Activated naive CD4-positive, alpha-beta T cell treated with anti-CD3 and anti-CD28 coated beads, Interleukin-2, amount 50 U/mL, for 72 hours (primary cell): Measurements from ENCODE around the gene ADARB2. TPM values are rescaled to one million over a fixed set of nuclear protein-coding genes. Genes with fewer than 3 reads are reported as not detected.
"Not testable (repeated sequence)": the region's sequence is repeated elsewhere in the genome, so short reads cannot be mapped to it uniquely, and the experiment has no call there.

Source experiments
- ATAC-seq, 2 donors: fragments of 150-1000 bp; cut with Tn5 transposase; 2 replicates each; pipeline ENCODE4 v1.10.0; 2021; ENCODE audit warnings: mild to moderate bottlenecking in 2 of 2, moderate library complexity in 2 of 2
- DNase-seq, 2 donors: peaks; one replicate each; pipeline ENCODE4 v3.0.0; 2021 to 2022; ENCODE audit warnings: low spot score in 2 of 2
- H3K27ac Mint-ChIP-seq, 2 donors: one replicate each; pipeline ENCODE4 v1.8.0; 2022; ENCODE audit warnings: mild to moderate bottlenecking in 2 of 2, mixed read lengths in 2 of 2
- H3K36me3 Mint-ChIP-seq, 2 donors: one replicate each; pipeline ENCODE4 v1.8.0; 2022; ENCODE audit warnings: mixed read lengths in 2 of 2
- H3K9me3 Mint-ChIP-seq, 2 donors: one replicate each; pipeline ENCODE4 v1.8.0; 2022; ENCODE audit warnings: mixed read lengths in 2 of 2
- total RNA-seq, 2 donors: library from RNA; stranded (reverse); gene quantifications; one replicate each; pipeline ENCODE4 v1.2.3, GENCODE V29; 2022

ADARB2 gene
- total RNA-seq, 2 donors from 2014 or later = 0.27 TPM; not detected in 1

DNA sequence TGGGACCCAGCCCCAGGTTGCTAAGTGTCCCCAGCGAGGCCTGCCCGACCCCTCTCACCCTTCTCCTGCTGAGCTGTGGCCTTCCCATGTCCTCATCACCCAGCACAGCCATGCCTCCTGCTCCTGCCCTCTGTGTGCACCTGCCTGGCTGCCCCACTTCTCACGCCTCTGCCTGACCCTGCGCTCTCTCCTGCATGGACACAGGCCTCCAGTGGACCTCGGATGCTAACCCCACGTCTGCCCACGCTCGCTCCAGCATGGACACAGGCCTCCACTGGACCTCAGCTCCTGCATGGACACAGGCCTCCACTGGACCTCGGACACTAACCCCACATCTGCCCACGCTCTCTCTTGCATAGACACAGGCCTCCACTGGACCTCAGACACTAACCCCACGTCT, 111.6 kb downstream of the ADARB2 start:
- DNase-seq (no peak), ATAC-seq (no peak)
- no peak overlapping the region for H3K27ac Mint-ChIP-seq
- H3K9me3 Mint-ChIP-seq = no peaks in the 10 kb centered on the region
- no peaks in the 10 kb centered on the region for H3K36me3 Mint-ChIP-seq

GRCh38 chr10:1625079-1625478, 112.2 kb downstream of the ADARB2 start:
- Mint-ChIP-seq H3K27ac (no peak overlapping the region), H3K9me3 (no peaks in the 10 kb centered on the region), H3K36me3 (no peaks in the 10 kb centered on the region)
- no peak for ATAC-seq
- no peak for DNase-seq

GRCh38 chr10:1624240-1624639, 113.1 kb downstream of the ADARB2 start:
- no peaks in the 10 kb centered on the region for H3K36me3 Mint-ChIP-seq
- no peak overlapping the region for H3K27ac Mint-ChIP-seq
- ATAC-seq (no peak), DNase-seq (no peak)
- no peaks in the 10 kb centered on the region for H3K9me3 Mint-ChIP-seq

- peaks cover 7 to 9% of the 10 kb centered on the region in 2 donors for H3K36me3 Mint-ChIP-seq
- no peak overlapping the region for H3K27ac Mint-ChIP-seq
- peak; percentile 69 to 71 for ATAC-seq
- H3K9me3 Mint-ChIP-seq = peaks cover 5 to 8% of the 10 kb centered on the region in 2 donors
- DNase-seq = no peak
Observed at GRCh38 chr10:1620803-1621202, 116.5 kb downstream of the ADARB2 start.

GRCh38 chr10:1617376-1618317, 119.7 kb downstream of the ADARB2 start:
- not testable (repeated sequence) for H3K27ac Mint-ChIP-seq, ATAC-seq, DNase-seq, H3K9me3 Mint-ChIP-seq, H3K36me3 Mint-ChIP-seq

DNA sequence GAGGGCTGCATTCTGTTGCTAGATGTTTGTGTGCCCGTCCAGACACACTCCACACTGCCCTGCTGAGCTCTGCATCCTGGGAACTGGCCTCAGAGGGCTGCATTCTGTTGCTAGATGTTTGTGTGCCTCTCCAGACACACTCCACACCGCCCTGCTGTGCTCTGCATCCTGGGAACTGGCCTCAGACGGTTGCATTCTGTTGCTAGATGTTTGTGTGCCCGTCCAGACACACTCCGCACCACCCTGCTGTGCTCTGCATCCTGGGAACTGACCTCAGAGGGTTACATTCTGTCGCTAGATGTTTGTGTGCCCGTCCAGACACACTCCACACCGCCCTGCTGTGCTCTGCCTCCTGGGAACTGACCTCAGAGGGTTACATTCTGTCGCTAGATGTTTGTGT, 120.6 kb downstream of the ADARB2 start:
- not testable (repeated sequence) for DNase-seq, H3K27ac Mint-ChIP-seq, ATAC-seq, H3K9me3 Mint-ChIP-seq, H3K36me3 Mint-ChIP-seq

DNA sequence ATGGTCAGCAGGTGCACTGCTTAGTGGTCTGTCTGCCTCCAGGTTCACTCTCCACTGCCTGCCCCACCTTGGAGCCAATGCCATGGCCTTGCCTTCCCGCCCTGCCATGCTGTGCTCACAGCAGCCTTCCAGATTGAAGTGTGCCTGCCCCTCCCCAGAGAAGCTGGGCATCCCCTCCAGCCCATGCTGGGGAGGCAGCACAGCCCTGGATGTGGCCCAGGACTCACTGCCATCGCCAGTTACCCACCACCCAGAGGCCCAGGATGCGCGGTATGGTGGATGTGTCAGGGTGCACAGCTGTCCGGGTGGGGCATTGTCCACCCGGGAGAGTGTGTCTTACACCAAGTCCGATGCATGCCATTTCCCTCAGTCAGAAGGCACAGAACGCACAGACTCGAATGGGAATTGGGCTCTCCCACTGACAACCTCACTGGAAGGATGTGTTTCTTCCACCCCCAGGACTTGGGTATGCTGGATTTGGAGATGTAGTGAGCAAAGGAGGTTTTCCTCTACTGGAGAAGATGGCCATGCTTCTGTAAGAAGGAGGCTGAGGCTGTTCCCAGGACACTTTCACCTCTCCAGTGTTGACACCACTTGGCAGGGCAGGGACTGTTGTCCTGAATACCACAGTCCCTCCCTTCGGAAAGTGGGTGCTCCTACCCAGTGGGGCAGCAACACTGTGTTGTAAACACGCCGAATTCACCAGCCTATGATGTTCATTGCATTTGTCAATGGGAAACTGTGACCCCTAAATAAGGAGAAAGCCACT, 122.0 kb downstream of the ADARB2 start:
- Mint-ChIP-seq H3K36me3 (peaks cover 7 to 9% of the 10 kb centered on the region in 2 donors), H3K27ac (no peak overlapping the region), H3K9me3 (peaks cover 5 to 8% of the 10 kb centered on the region in 2 donors)
- no peak for DNase-seq
- ATAC-seq = no peak

- no peak for DNase-seq
- ATAC-seq = no peak
- peaks cover 1 to 2% of the 10 kb centered on the region in 2 donors for H3K36me3 Mint-ChIP-seq
- no peak overlapping the region for H3K27ac Mint-ChIP-seq
- H3K9me3 Mint-ChIP-seq = peaks cover 0 to 1% of the 10 kb centered on the region in 2 donors
Observed at GRCh38 chr10:1613511-1613910, 123.8 kb downstream of the ADARB2 start.

GRCh38 chr10:1612908-1613307, 124.4 kb downstream of the ADARB2 start:
- no peak overlapping the region for H3K27ac Mint-ChIP-seq
- DNase-seq = no peak
- H3K36me3 Mint-ChIP-seq = no peaks in the 10 kb centered on the region
- ATAC-seq = no peak
- no peaks in the 10 kb centered on the region for H3K9me3 Mint-ChIP-seq

GRCh38 chr10:1611936-1612550, 125.3 kb downstream of the ADARB2 start:
- no peak overlapping the region for H3K27ac Mint-ChIP-seq
- H3K9me3 Mint-ChIP-seq = no peaks in the 10 kb centered on the region
- DNase-seq (no peak), ATAC-seq (no peak)
- no peaks in the 10 kb centered on the region for H3K36me3 Mint-ChIP-seq

DNA sequence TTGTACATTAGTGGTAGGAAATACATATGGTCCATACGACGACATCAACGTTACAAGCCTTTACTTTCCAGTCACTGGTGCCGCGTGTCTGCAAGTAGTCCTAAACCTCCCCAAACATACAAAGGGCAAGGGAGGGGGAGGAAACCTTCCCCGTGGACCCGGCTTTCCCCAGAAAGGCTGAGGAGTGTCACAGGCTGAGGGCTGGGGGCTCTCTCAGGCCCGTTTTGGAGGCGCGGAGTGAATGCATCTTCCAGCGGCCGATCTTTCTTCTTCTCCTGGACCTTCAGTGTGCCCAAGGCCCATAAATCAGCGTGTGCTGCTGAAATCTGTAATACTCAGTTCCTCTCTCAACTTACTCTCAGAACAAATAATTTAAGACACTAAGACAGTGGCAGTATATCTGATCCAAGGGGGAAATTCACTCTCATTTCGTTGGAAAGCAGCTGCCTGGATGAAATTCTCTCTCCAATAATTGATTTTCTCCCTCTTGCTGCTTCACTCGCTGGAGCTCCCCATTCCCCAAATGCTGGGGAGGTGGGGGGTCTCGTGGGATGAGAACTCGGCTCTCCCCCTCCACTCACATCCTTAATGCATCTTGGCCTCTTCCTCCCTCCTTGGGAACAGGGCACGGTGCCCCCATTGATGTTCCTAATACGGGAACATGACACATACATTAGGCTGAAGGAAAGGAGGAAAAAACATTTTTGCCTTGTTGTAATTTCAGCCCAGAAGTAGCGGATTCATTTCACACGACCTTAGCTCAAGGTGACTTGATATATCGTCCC, 126.1 kb downstream of the ADARB2 start:
- no peaks in the 10 kb centered on the region for H3K9me3 Mint-ChIP-seq
- DNase-seq (no peak), ATAC-seq (no peak)
- no peak overlapping the region for H3K27ac Mint-ChIP-seq
- H3K36me3 Mint-ChIP-seq = no peaks in the 10 kb centered on the region

DNA sequence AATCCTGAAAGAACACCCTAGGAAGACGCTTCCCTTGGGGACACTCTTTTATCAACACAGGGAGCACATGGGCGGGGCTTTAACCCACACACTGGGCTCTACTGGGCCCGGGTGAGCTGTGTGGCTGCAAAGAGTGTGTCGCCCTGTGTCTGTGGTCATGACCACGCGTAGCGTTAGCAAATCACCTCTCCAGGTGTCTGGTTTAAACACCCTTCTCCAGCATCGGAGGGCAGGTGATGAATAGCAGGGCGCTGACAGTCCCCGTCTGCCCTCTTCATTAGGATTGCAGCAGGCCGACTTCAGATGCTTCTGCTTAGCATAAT, 127.7 kb downstream of the ADARB2 start:
- Mint-ChIP-seq H3K36me3 (no peaks in the 10 kb centered on the region), H3K9me3 (no peaks in the 10 kb centered on the region), H3K27ac (no peak overlapping the region)
- no peak for ATAC-seq
- no peak for DNase-seq

DNA sequence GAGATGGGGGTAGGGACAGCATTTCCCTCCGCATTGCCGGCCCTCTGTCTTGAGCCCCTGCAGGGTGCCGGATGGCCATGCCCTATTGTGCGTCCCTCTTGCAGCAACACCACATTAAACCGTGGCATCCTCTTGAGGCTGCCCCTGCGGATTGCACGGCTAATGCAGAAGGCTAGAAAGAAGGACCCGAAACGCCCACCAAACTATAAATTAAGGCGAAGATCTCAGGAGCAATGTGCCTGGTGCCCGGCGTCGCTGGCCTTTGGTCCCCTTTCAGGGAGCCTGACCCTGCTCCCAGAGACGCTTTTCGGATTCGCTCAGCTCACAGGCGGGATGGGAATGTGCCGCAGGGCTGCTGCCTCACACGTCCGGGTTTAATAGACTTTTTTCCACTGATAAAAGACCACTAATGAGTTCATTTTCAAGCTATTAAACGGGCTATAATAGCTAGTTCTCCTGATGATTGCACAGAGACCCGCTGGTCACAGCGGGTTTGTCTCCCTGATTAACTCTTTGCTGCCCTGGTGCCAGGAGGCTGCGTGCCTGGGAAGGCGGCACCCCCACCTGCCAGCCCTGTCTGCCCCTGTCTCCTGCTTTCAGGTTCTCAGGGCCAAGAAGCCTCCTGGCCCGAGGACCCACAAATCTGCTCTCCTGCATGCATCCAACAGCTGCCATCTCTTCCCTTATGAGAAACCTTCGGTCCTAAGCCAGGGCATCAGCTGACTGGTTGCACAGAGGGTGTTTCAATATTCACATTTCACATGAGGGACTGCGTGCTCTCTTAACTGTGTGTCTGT, 128.3 kb downstream of the ADARB2 start:
- no peaks in the 10 kb centered on the region for H3K36me3 Mint-ChIP-seq
- DNase-seq (no peak), ATAC-seq (no peak)
- H3K27ac Mint-ChIP-seq = peak overlapping the region in 1 of 2 donors; percentile 37
- H3K9me3 Mint-ChIP-seq = no peaks in the 10 kb centered on the region

GRCh38 chr10:1608408-1608807, 128.9 kb downstream of the ADARB2 start:
- Mint-ChIP-seq H3K27ac (no peak overlapping the region), H3K36me3 (no peaks in the 10 kb centered on the region), H3K9me3 (no peaks in the 10 kb centered on the region)
- DNase-seq (no peak), ATAC-seq (no peak)

DNA sequence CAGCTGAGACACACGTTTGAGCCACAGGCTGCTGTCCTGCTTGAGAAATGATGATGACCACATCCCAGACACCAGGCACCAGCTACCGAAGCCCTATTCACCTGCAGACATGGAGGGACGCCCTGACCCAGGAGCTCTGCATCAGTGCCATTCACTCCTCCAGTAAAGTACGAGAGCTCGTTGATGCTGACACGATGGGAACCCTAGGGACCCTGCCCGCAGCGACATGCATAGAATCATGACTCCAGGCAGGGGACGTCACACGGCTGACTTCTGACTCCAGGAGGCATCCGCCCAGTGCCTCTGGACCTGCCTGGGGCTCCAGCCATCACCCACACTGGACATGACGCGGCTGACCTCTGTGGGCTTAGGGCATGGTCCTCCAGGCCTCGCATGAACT, 129.9 kb downstream of the ADARB2 start:
- ATAC-seq = no peak
- no peak overlapping the region for H3K27ac Mint-ChIP-seq
- no peak for DNase-seq

More for the DNA sequence above, 129.9 kb downstream of the ADARB2 start:
- Mint-ChIP-seq H3K9me3 (no peaks in the 10 kb centered on the region), H3K36me3 (no peaks in the 10 kb centered on the region)
